ENCODE measurements around the gene GOLIM4. TPM values are rescaled to one million over a fixed set of nuclear protein-coding genes. Genes with fewer than 3 reads are reported as not detected.
"Not testable (repeated sequence)": the region's sequence is repeated elsewhere in the genome, so short reads cannot be mapped to it uniquely, and the experiment has no call there.

GOLIM4 gene
- total RNA-seq, result 1 to 10 TPM; 3.1 to 3.2 TPM

DNA sequence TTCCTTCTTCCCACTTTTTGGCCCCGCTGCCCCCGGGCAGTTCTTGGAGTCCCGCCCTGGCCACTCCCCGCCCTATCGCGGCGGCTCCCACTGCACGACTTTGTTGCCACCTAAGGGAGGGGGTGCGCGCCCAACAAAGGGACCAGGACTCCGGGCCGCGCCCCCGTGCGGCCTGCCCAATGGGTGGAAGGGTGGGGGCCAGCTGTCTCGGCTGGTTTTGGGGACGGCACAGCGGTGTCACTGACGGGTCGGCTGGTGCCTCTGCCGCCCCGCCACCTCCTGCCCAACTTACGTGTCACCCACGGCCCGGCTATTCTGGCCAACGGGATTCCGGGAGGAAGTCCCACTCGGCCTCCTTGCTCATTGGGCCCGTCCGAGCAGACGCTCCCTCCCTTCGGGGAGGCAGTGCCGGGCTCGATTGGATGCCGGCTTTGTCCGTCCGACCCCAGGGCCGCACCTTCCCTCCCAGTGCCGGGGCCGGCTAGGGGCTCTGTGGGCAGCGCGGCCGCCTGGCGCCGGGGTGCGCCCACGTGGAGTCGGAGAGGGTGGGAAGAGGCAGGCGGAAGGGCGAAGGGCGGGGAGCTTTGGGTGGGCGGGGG, at the start of gene GOLIM4:
TSS of gene GOLIM4 (minus strand) at position 314 of the 599 bp plus-strand sequence. CDS start 639 bp downstream, outside the sequence.
- H3K27ac Mint-ChIP-seq, result peak within 1 kb of the TSS; percentile 83
- peaks cover 28% of the 10 kb centered on the region for H3K27me3 Mint-ChIP-seq
- no peaks in the 10 kb centered on the region for H3K36me3 Mint-ChIP-seq
- peak within 1 kb of the TSS; percentile 91 for H3K4me3 Mint-ChIP-seq
- POLR2A ChIA-PET, result no interaction called here
- H3K9me3 Mint-ChIP-seq, result no peaks in the 10 kb centered on the region
- peaks cover 10% of the 10 kb centered on the region for H3K4me1 Mint-ChIP-seq
- peak; percentile 75 for ATAC-seq (ENCODE audit: low read depth)
- peak; percentile 72 for DNase-seq

GRCh38 chr3:168141405-168141998, 45.8 kb upstream of the GOLIM4 start:
- POLR2A ChIA-PET, result no interaction called here
- H3K9me3 Mint-ChIP-seq, result no peaks in the 10 kb centered on the region
- no peak for ATAC-seq (ENCODE audit: low read depth)
- no peaks in the 10 kb centered on the region for H3K36me3 Mint-ChIP-seq
- no peaks in the 10 kb centered on the region for H3K4me1 Mint-ChIP-seq
- no peak overlapping the region for H3K4me3 Mint-ChIP-seq
- no peak overlapping the region for H3K27ac Mint-ChIP-seq
- DNase-seq, result no peak
- peaks cover 8% of the 10 kb centered on the region for H3K27me3 Mint-ChIP-seq

- no peak overlapping the region for H3K4me3 Mint-ChIP-seq
- no peaks in the 10 kb centered on the region for H3K36me3 Mint-ChIP-seq
- no peak overlapping the region for H3K27ac Mint-ChIP-seq
These were observed 44.2 kb upstream of the GOLIM4 start for GRCh38 chr3:168139947-168140346.

DNA sequence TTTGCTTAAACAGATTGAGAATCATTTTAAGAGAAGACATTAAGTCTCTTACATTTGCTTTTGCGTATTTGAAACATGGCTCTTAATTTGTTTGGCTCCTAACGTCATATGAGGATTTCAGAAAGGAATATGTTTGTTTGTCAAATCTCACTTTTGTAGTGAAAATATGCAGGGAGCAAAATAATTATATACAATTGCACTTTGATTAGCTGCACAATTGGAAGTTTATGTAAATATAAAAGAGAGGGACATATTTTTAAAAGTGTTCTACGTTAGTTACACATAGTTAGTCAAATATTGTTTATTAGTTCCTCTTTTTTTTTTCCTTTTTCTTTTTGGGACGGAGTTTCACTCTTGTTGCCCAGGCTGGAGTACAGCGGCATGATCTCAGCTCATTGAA, 42.7 kb upstream of the GOLIM4 start:
- peaks cover 4% of the 10 kb centered on the region for H3K27me3 Mint-ChIP-seq
- POLR2A ChIA-PET, result no interaction called here
- H3K27ac Mint-ChIP-seq, result no peak overlapping the region
- H3K4me3 Mint-ChIP-seq, result no peak overlapping the region
- ATAC-seq (ENCODE audit: low read depth) (no peak), DNase-seq (no peak)
- no peaks in the 10 kb centered on the region for H3K4me1 Mint-ChIP-seq
- H3K36me3 Mint-ChIP-seq, result no peaks in the 10 kb centered on the region
- H3K9me3 Mint-ChIP-seq, result no peaks in the 10 kb centered on the region

More at GRCh38 chr3:168139947-168140346, 44.2 kb upstream of the GOLIM4 start:
- DNase-seq (no peak), ATAC-seq (ENCODE audit: low read depth) (no peak)
- H3K4me1 Mint-ChIP-seq, result no peaks in the 10 kb centered on the region
- H3K9me3 Mint-ChIP-seq, result no peaks in the 10 kb centered on the region
- H3K27me3 Mint-ChIP-seq, result peaks cover 8% of the 10 kb centered on the region
- POLR2A ChIA-PET, result no interaction called here

DNA sequence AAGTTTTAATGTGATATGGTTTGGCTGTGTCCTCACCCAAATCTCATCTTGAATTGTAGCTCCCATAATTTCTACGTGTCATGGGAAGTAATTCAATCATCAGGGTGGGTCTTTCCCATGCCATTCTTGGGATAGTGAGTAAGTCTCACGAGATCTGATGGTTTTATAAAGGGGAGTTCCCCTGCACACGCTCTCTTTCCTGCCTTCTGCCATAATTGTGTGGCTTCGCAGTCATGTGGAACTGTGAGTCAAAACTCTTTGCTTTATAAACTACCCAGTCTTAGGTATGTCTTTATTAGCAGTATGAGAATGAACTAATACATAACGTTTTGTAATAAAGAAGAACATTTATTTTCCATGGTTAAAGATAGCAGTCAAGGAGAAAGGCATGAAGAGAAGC, 39.2 kb upstream of the GOLIM4 start:
- H3K36me3 Mint-ChIP-seq, result no peaks in the 10 kb centered on the region
- peaks cover 5% of the 10 kb centered on the region for H3K27me3 Mint-ChIP-seq
- no peaks in the 10 kb centered on the region for H3K4me1 Mint-ChIP-seq
- H3K9me3 Mint-ChIP-seq, result no peaks in the 10 kb centered on the region
- no peak overlapping the region for H3K27ac Mint-ChIP-seq
- ATAC-seq (ENCODE audit: low read depth) (no peak), DNase-seq (no peak)
- H3K4me3 Mint-ChIP-seq, result no peak overlapping the region
- POLR2A ChIA-PET, result no interaction called here

GRCh38 chr3:168130250-168130649, 34.5 kb upstream of the GOLIM4 start:
- H3K9me3 Mint-ChIP-seq; H3K4me1 Mint-ChIP-seq; DNase-seq; POLR2A ChIA-PET; H3K4me3 Mint-ChIP-seq; H3K27me3 Mint-ChIP-seq; H3K36me3 Mint-ChIP-seq; ATAC-seq (ENCODE audit: low read depth); H3K27ac Mint-ChIP-seq: not testable (repeated sequence)

DNA sequence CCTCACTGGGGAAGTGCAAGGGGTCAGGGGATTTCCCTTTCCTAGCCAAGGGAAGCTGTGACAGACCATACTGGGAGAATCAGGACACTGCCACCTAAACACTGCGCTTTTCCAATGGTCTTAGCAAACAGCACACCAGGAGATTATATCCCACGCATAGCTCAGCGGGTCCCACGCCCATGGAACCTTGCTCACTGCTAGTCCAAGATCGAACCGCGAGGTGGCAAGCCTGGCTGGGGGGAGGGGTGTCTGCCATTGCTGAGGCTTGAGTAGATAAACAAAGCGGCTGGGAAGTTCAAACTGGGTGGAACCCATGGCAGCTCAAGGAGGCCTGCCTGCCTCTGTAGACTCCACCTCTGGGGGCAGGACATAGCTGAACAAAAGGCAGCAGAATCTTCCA, 32.7 kb upstream of the GOLIM4 start:
- POLR2A ChIA-PET, H3K27me3 Mint-ChIP-seq: not testable (repeated sequence)

GRCh38 chr3:168127466-168127865, 31.7 kb upstream of the GOLIM4 start:
- Mint-ChIP-seq H3K36me3 (no peaks in the 10 kb centered on the region), H3K9me3 (no peaks in the 10 kb centered on the region), H3K27ac (no peak overlapping the region), H3K4me3 (no peak overlapping the region), H3K4me1 (no peaks in the 10 kb centered on the region), H3K27me3 (peaks cover 5% of the 10 kb centered on the region)
- ATAC-seq (ENCODE audit: low read depth), result no peak
- no peak for DNase-seq
- POLR2A ChIA-PET, result no interaction called here

More for the DNA sequence above, 32.7 kb upstream of the GOLIM4 start:
- H3K4me3 Mint-ChIP-seq; H3K36me3 Mint-ChIP-seq; H3K27ac Mint-ChIP-seq; DNase-seq; ATAC-seq (ENCODE audit: low read depth); H3K4me1 Mint-ChIP-seq; H3K9me3 Mint-ChIP-seq: not testable (repeated sequence)

- Mint-ChIP-seq H3K4me3 (no peak overlapping the region), H3K36me3 (no peaks in the 10 kb centered on the region), H3K27me3 (peaks cover 3% of the 10 kb centered on the region), H3K4me1 (no peaks in the 10 kb centered on the region), H3K27ac (no peak overlapping the region), H3K9me3 (no peaks in the 10 kb centered on the region)
- ATAC-seq (ENCODE audit: low read depth) (no peak), DNase-seq (no peak)
- POLR2A ChIA-PET, result no interaction called here
These were observed 29.1 kb upstream of the GOLIM4 start for GRCh38 chr3:168124791-168125190.

- DNase-seq, result no peak
- Mint-ChIP-seq H3K4me1 (no peaks in the 10 kb centered on the region), H3K27ac (no peak overlapping the region), H3K27me3 (peaks cover 3% of the 10 kb centered on the region), H3K4me3 (no peak overlapping the region), H3K36me3 (no peaks in the 10 kb centered on the region), H3K9me3 (no peaks in the 10 kb centered on the region)
- no peak for ATAC-seq (ENCODE audit: low read depth)
- POLR2A ChIA-PET, result no interaction called here
These were observed 28.6 kb upstream of the GOLIM4 start for GRCh38 chr3:168124291-168124690.

- H3K9me3 Mint-ChIP-seq, result no peaks in the 10 kb centered on the region
These were observed 27.8 kb upstream of the GOLIM4 start for GRCh38 chr3:168123201-168124176.

DNA sequence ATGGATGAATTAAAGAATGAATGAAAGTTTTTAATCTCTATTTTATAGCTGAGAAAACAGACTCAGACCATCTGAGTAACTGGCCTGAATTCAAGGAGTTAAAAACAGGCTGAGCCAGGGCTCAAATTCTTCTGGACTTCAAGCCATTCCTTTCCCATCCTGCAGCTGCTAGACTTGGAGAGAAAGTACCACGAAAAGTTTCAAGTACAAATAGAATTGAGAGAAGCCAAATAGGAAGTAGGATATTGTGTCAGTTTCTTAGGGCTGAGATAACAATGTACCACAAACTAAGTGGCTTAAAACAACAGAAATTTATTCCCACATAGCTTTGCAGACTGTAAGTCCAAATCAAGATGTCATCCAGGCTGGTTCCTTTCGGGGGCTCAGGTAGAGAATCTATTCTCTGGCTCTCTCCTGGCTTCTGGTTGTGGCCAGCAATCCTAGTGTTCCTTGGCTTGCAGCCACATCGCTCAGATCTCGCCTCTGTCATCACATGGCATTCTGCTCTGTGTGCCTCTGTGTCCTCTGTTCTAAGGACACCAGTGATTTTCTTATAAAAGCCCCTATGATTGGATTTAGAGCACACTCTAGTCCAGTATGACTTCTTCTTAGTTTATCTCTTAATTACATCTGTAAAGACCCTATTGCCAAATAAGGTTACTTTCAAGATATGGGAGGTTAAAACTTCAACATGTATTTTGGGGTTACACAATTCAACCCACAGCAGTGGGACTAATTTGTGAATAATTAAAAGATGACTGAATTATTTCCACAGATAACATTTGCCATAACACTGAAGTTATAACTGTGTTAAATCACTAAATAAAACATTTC, 25.7 kb upstream of the GOLIM4 start:
- Mint-ChIP-seq H3K4me3 (no peak overlapping the region), H3K36me3 (no peaks in the 10 kb centered on the region), H3K9me3 (no peaks in the 10 kb centered on the region), H3K27me3 (peaks cover 7% of the 10 kb centered on the region), H3K4me1 (no peaks in the 10 kb centered on the region), H3K27ac (no peak overlapping the region)
- no peak for DNase-seq
- POLR2A ChIA-PET, result no interaction called here
- ATAC-seq (ENCODE audit: low read depth), result no peak

More at GRCh38 chr3:168123201-168124176, 27.8 kb upstream of the GOLIM4 start:
- peaks cover 5% of the 10 kb centered on the region for H3K27me3 Mint-ChIP-seq
- POLR2A ChIA-PET, result no interaction called here
- no peaks in the 10 kb centered on the region for H3K4me1 Mint-ChIP-seq
- no peak overlapping the region for H3K27ac Mint-ChIP-seq
- no peak for ATAC-seq (ENCODE audit: low read depth)
- no peak overlapping the region for H3K4me3 Mint-ChIP-seq
- H3K36me3 Mint-ChIP-seq, result no peaks in the 10 kb centered on the region
- no peak for DNase-seq

GRCh38 chr3:168117853-168118313, 22.2 kb upstream of the GOLIM4 start:
- H3K4me3 Mint-ChIP-seq, result no peak overlapping the region
- H3K4me1 Mint-ChIP-seq, result no peaks in the 10 kb centered on the region
- H3K36me3 Mint-ChIP-seq, result no peaks in the 10 kb centered on the region
- no peak for DNase-seq
- H3K27me3 Mint-ChIP-seq, result peaks cover 8% of the 10 kb centered on the region
- ATAC-seq (ENCODE audit: low read depth), result no peak
- no peaks in the 10 kb centered on the region for H3K9me3 Mint-ChIP-seq
- no peak overlapping the region for H3K27ac Mint-ChIP-seq
- POLR2A ChIA-PET, result no interaction called here
